Calu3 (cell line): ENCODE data around the gene EREG. TPM values are rescaled to one million over a fixed set of nuclear protein-coding genes. Genes with fewer than 3 reads are reported as not detected.
"Not testable (repeated sequence)": the region's sequence is repeated elsewhere in the genome, so short reads cannot be mapped to it uniquely, and the experiment has no call there.

Experiments used
- BruUV-seq: library from RNA; stranded (reverse); fragments of 400-500 nt; replicated peaks from 2 replicates; lab custom pipeline; 2021; lab: Mats Ljungman, UMichigan
- CTCF ChIA-PET: fragments of 300-600 bp; sonication (Branson Sonifier 250); formaldehyde crosslinking; loops from one replicate; lab custom pipeline; 2022; ENCODE audit warnings: antibody characterized with exemption; lab: Charles Lee
- DNase-seq: peaks from one replicate; pipeline ENCODE4 v3.0.0; 2022
- H3K27ac Mint-ChIP-seq: one replicate; pipeline ENCODE4 v1.8.0; 2022; ENCODE audit warnings: mixed read lengths; ENCODE audit not compliant: unreplicated experiment
- H3K27me3 Mint-ChIP-seq: one replicate; pipeline ENCODE4 v1.8.0; 2022; ENCODE audit warnings: mixed read lengths; ENCODE audit not compliant: unreplicated experiment
- H3K36me3 Mint-ChIP-seq: one replicate; pipeline ENCODE4 v1.8.0; 2022; ENCODE audit warnings: mild to moderate bottlenecking, moderate library complexity, mixed read lengths; ENCODE audit not compliant: insufficient read depth, unreplicated experiment
- H3K4me1 Mint-ChIP-seq: one replicate; pipeline ENCODE4 v1.8.0; 2022; ENCODE audit warnings: mild to moderate bottlenecking, low read depth, mixed read lengths; ENCODE audit not compliant: unreplicated experiment
- H3K4me3 Mint-ChIP-seq: one replicate; pipeline ENCODE4 v1.8.0; 2022; ENCODE audit warnings: mild to moderate bottlenecking, low read depth, moderate library complexity, mixed read lengths; ENCODE audit not compliant: unreplicated experiment
- H3K9me3 Mint-ChIP-seq: one replicate; pipeline ENCODE4 v1.8.0; 2022; ENCODE audit warnings: low read depth, mixed read lengths; ENCODE audit not compliant: unreplicated experiment
- intact Hi-C: fragments of 100-400 bp; cut with micrococcal nuclease; formaldehyde crosslinking; loops from one replicate; pipeline ENCODE4 v1.10.0; 2022; ENCODE audit not compliant: unreplicated experiment
- total RNA-seq: library from RNA; stranded (reverse); gene quantifications from 2 replicates; pipeline ENCODE4 v1.2.3, GENCODE V29; 2022
- TF ChIP-seq, protein P1 (sequence below): fragments of 200-600 bp; IDR thresholded peaks from one replicate; pipeline ENCODE4 v1.8.0; 2022; ENCODE audit warnings: antibody characterized with exemption; ENCODE audit not compliant: unreplicated experiment

Gene EREG
- total RNA-seq, 1 experiment from 2014 or later, result 422 TPM

DNA sequence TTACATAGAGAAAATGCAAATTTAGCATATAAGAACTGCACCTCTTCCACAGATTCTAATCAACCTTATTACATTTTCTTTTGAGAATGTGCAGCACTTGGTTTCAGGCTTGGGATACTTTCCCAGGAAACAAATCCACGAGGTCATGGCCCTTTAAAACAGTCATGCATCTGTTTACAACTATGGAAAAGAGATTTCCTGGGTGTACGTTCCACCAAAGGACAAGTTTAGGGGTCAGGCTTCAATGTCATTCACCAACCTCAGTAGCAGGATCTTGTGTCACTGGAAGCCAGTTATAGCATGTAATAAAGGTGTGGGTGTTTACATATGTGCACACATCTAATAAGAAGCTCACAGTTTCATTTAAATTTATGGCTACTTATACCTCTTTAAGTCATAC lies 30.7 kb downstream of the EREG start:
- H3K27me3 Mint-ChIP-seq, result no peaks in the 10 kb centered on the region
- no peak overlapping the region for H3K4me3 Mint-ChIP-seq
- no peak for DNase-seq
- H3K9me3 Mint-ChIP-seq, result no peaks in the 10 kb centered on the region
- H3K36me3 Mint-ChIP-seq, result peaks cover 65% of the 10 kb centered on the region
- CTCF ChIA-PET, result interaction anchor here (1.2 to 1.7 kb wide), 3 partner anchors 50 to 276 kb away, joined by 3 to 7 read pairs (median 5); partner anchors contain the start of gene AREG
- intact Hi-C loops, result loop anchor here (2.0 kb wide), 1 partner anchor 49 kb away; the partner anchor contains the start of gene AREG
- peak overlapping the region; percentile 87 for H3K27ac Mint-ChIP-seq
- TF ChIP-seq, protein P1, sequence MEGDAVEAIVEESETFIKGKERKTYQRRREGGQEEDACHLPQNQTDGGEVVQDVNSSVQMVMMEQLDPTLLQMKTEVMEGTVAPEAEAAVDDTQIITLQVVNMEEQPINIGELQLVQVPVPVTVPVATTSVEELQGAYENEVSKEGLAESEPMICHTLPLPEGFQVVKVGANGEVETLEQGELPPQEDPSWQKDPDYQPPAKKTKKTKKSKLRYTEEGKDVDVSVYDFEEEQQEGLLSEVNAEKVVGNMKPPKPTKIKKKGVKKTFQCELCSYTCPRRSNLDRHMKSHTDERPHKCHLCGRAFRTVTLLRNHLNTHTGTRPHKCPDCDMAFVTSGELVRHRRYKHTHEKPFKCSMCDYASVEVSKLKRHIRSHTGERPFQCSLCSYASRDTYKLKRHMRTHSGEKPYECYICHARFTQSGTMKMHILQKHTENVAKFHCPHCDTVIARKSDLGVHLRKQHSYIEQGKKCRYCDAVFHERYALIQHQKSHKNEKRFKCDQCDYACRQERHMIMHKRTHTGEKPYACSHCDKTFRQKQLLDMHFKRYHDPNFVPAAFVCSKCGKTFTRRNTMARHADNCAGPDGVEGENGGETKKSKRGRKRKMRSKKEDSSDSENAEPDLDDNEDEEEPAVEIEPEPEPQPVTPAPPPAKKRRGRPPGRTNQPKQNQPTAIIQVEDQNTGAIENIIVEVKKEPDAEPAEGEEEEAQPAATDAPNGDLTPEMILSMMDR, result no peak
- no TSS peak for BruUV-seq
- peaks cover 39% of the 10 kb centered on the region for H3K4me1 Mint-ChIP-seq

DNA sequence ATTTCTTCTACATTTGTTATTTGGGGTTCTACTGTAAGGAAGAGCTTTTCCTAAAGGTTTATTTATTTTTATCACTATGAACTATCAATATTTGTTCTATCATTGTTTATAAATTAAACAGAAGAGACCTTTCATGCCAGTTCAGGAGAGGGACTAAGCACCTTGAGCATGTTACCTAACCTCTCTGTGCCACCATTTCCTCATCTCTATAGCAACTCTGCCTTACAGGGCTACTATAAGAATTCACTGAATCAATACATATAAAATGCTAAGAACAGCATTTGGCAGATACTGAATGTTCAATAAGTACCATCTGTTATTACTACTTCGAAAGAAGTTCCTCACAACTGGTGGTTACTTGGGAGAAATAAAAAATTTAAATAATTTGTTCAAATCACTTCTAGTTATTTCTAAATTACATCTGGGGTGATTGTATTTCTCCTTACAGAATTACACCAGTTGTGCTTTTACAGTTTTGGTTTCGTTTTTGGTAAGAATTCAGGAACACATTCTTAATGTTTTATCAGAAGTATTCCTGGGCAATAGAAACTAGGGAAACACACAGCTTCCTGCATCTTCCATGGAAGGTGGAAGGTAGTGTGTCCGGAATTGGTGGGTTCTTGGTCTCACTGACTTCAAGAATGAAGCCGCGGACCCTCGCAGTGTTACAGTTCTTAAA lies 32.9 kb downstream of the EREG start:
- H3K27ac Mint-ChIP-seq, result peak overlapping the region; percentile 50
- H3K9me3 Mint-ChIP-seq, result no peaks in the 10 kb centered on the region
- DNase-seq, result no peak
- no peak overlapping the region for H3K4me3 Mint-ChIP-seq
- H3K36me3 Mint-ChIP-seq, result peaks cover 43% of the 10 kb centered on the region
- TF ChIP-seq, protein P1, result no peak
- intact Hi-C loops, result no loop called here
- no TSS peak for BruUV-seq
- CTCF ChIA-PET, result no interaction called here
- H3K4me1 Mint-ChIP-seq, result peaks cover 20% of the 10 kb centered on the region
- H3K27me3 Mint-ChIP-seq, result no peaks in the 10 kb centered on the region

GRCh38 chr4:74398894-74399589 lies 34.1 kb downstream of the EREG start:
- DNase-seq, intact Hi-C loops, H3K27me3 Mint-ChIP-seq, CTCF ChIA-PET, H3K9me3 Mint-ChIP-seq, BruUV-seq, H3K4me3 Mint-ChIP-seq, H3K27ac Mint-ChIP-seq: not testable (repeated sequence)
- H3K36me3 Mint-ChIP-seq, result peaks cover 31% of the 10 kb centered on the region
- H3K4me1 Mint-ChIP-seq, result peaks cover 12% of the 10 kb centered on the region

DNA sequence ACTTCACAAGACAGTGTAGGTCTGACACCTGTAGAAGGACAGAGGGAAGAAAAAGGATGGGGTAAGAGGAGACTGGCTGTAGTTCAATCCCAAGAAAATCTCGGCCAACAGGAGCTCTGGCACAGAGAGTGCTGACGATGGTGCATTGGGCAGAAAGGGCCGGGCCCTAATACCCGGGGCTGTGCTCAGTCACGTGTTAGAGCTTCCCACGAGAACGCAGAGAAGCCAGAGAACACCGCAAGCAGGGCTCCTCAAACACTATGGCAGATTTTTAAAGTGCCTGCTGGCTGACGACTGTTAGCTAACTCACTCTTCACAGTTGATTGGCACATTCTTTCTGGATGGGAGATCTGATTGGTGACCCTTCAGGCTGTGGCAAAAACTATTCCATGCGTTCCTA lies 35.5 kb downstream of the EREG start:
- Mint-ChIP-seq H3K4me1 (no peaks in the 10 kb centered on the region), H3K9me3 (no peaks in the 10 kb centered on the region), H3K27me3 (no peaks in the 10 kb centered on the region), H3K27ac (peak overlapping the region; percentile 48), H3K36me3 (peaks cover 18% of the 10 kb centered on the region), H3K4me3 (no peak overlapping the region)
- CTCF ChIA-PET, result no interaction called here
- no TSS peak for BruUV-seq
- intact Hi-C loops, result no loop called here
- no peak for DNase-seq
- TF ChIP-seq, protein P1, result no peak
